Omental fat pad (tissue), 4 donors: ENCODE results near the gene C9orf153. TPM values are rescaled to one million over a fixed set of nuclear protein-coding genes. Genes with fewer than 3 reads are reported as not detected.

Experiments
- ATAC-seq: fragments of 150-250 bp; one replicate; pipeline ENCODE4 v1.9.1; 2016; ENCODE audit warnings: mild to moderate bottlenecking, moderate library complexity; ENCODE audit not compliant: low FRiP score
- DNase-seq: peaks from one replicate; pipeline ENCODE4 v3.0.0-alpha.2; 2019; ENCODE audit warnings: low spot score
- total RNA-seq, 4 donors: library from RNA; depleted of rRNA; stranded (reverse); fragments of >200 nt; gene quantifications; one replicate each; pipeline ENCODE4 v1.1.0, GENCODE V29; 2016
- TF ChIP-seq, protein P1 (sequence below), 3 donors: fragments of 450-650 bp; IDR thresholded peaks; one replicate each; pipeline ENCODE4 v1.5.1; 2016 to 2017; ENCODE audit warnings: antibody characterized with exemption in 3 of 3, mild to moderate bottlenecking in 3 of 3, moderate library complexity in 2 of 3

Gene C9orf153
- total RNA-seq, 4 donors from 2014 or later: 0.38 to 2.8 (median 0.83) TPM

DNA sequence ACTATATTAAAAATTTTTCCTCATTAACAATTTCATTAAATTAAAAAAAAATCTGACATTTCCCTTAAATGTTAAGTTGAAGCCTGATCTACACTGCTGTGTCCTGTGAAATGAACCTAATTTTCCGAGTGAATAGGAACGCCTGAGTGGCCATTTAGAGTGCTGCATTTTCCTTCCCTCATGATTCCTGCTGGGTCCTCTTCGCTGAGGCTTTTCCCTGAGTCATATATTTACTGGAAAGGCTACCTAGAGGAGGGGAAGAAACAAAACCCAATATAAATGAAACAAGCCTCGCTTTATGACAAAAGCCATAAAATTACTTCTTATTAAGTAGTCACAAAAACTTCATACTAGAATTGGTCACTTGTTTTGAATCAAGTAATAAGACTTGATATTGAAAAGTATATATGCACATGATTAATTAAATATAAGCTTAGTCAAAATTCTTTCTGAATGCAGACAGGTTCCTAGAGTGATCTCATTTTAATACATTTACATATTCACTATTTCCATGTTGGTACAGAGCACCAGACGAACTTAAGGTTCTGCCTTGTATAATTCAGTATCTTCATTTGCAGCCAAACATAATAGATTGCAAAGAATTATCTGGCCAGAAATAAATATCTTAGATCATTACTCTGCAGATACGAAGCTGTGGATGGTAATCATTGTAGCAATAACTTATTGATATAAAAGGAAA, 29.2 kb upstream of the C9orf153 start:
- no peak for ATAC-seq
- TF ChIP-seq, protein P1, sequence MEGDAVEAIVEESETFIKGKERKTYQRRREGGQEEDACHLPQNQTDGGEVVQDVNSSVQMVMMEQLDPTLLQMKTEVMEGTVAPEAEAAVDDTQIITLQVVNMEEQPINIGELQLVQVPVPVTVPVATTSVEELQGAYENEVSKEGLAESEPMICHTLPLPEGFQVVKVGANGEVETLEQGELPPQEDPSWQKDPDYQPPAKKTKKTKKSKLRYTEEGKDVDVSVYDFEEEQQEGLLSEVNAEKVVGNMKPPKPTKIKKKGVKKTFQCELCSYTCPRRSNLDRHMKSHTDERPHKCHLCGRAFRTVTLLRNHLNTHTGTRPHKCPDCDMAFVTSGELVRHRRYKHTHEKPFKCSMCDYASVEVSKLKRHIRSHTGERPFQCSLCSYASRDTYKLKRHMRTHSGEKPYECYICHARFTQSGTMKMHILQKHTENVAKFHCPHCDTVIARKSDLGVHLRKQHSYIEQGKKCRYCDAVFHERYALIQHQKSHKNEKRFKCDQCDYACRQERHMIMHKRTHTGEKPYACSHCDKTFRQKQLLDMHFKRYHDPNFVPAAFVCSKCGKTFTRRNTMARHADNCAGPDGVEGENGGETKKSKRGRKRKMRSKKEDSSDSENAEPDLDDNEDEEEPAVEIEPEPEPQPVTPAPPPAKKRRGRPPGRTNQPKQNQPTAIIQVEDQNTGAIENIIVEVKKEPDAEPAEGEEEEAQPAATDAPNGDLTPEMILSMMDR (IDR thresholded peaks at IDR 0.05): no peak
- no peak for DNase-seq

DNA sequence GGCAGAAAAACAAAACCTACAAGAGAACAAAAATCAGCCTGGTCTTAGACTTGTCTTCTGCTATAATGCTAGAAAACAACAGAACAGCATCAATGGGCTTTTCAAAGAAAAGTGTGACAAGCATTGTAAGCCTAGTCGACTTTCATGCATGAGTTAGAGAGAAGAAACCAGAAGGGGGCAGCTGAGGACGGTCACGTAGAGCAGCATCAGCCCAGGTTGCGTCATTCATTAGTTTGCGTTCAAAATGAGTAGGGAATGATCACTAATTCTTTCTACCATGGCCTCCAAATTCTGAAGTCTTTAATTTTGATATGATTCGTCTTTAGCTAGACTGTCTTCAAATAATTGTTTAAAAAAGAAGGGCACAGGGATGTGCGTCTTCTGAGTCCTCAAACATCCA, 27.6 kb upstream of the C9orf153 start:
- TF ChIP-seq, protein P1 (IDR thresholded peaks at IDR 0.05): no peak
- no peak for ATAC-seq
- no peak for DNase-seq

DNA sequence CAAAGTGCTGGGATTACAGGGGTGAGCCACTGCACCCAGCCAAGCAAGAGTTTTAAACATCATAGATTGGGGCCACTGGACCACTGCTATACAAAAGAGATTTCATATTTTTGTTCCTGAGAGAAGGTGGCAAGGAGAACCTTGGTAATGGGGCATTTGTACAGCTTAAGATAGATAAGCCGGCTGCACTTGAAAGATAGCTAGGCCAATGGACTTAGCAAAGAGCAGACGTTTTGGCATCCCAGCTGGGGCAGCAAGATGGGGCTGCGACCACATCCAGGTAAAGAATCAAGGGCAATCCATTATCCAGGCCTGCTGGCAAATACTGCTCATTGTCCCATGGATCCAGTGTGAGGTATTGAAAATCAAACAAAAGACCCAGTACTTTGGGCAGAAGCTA, 26.8 kb upstream of the C9orf153 start:
- TF ChIP-seq, protein P1 (IDR thresholded peaks at IDR 0.05): no peak
- ATAC-seq: no peak
- DNase-seq: no peak

DNA sequence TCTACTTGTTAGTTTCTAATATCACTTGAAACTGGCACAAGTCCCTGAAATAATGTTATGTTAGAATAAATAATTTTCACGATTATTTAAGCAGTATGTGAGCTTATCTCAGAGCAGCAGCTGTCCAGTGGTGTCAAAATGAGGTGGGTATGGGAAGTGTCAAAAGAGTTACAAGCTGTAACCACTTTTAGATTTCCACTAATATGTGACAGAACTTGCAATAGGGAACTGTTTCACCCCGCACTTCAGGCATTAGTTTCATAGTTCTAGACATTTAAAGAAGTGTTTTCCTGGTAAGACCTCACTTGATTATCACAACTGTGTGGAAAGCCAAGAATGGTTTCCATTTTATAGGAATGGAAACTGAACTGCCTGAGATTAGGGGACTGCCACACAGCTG, 25.8 kb upstream of the C9orf153 start:
- TF ChIP-seq, protein P1 (IDR thresholded peaks at IDR 0.05): no peak
- DNase-seq (no peak), ATAC-seq (no peak)

DNA sequence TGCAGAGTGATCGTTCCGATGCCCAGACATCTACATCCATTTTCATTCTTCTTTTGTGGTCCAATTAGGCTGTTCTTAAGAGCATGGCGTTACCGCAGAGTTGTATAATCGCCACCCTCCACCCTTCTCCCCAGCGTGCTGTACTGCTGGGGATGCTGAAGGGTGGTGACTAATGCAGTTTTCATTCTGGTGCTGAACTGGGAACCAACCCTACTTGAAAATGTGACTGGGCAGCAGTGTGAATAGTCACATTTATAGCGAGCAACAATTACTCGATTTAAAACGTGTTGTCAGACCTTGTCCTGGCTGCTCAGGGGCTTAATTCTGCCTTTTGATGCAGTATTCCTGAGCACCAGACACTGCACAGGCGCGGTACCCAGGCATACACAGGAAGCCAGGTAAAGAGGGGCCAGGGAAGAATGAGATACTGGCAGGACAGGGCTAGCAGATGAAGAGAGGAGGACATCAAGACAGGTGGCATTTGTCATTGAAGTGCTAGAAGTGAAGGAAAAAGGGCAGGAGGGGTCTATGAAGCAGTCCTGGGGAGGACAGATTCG, 23.6 kb upstream of the C9orf153 start:
- TF ChIP-seq, protein P1 (IDR thresholded peaks at IDR 0.05): no peak
- peak; percentile 70 for ATAC-seq
- DNase-seq: no peak

DNA sequence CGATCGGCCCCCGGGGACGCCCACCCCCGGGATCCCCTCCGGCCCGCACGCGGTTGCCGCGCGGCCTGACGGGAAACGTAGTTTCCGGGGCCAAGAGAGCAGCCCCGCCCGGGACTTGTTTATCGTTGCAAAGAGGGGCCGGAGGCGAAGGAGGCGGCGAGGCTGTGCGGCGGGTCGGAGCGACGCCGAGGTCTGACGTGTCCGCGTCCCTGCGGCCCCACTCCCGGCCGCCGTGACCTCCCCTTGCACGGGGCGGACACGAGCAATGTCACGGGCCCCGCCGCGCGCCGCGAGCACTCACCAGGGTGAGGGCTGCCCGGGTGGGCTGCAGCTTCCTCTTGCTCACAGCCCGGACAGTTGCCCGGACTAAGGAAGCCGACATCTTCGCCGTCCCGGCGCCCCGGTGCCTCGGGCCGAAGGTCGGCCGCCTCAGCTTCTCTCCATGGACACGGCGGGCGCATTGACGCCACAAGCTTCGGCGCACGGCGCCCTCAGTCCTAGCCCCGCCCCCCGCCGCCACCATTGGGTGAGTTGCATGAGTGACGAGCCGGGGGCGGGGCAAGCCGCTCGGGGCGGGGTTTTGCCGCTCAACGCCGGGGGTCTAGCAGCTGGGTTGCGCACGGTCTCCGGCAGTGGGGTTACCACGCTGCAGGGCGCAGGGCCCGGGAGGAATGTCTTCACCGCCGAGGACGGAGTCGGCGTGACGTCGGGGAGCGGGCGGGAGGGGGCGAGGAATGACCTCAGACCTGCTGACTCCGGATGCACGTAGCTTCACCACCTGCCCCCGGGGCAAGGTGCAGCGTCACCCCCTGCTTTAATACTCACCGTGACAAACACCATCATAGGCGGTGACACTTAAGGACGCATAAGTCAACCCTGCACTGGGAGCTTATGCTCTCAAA, 22.9 kb upstream of the C9orf153 start, which contains the start of gene ISCA1:
Gene ISCA1 (minus strand): TSS at position 462 of the 902 bp plus-strand sequence. CDS start 80 bp downstream, at position 382.
- TF ChIP-seq, protein P1 (IDR thresholded peaks at IDR 0.05): no peak
- DNase-seq: peak; percentile 98
- ATAC-seq: peak; percentile 95
